K562 (cell line): ENCODE results near the gene ATXN7L1. TPM values are rescaled to one million over a fixed set of nuclear protein-coding genes. Genes with fewer than 3 reads are reported as not detected.

Source experiments
- ATAC-seq: fragments of 200-7000 bp; cut with Tn5 transposase; 3 replicates; pipeline ENCODE4 v1.9.1; 2020; ENCODE audit warnings: moderate library complexity
- BruUV-seq: library from RNA; stranded (reverse); fragments of 400-500 nt; replicated peaks from 2 replicates; lab custom pipeline; 2021; lab: Mats Ljungman, UMichigan
- CTCF ChIA-PET: fragments of 300-600 bp; formaldehyde crosslinking; extraction: SDS; loops from one replicate; lab custom pipeline; 2021; ENCODE audit warnings: low intra/inter-chr PET ratio; lab: Yijun Ruan, JAX
- POLR2A ChIA-PET: fragments of 300-600, 350-650 bp; sonication (Branson Sonifier 250); formaldehyde crosslinking; extraction: SDS; loops from one replicate; lab custom pipeline; 2021; ENCODE audit warnings: antibody characterized with exemption, inconsistent platforms; lab: Yijun Ruan, JAX
- DNase-seq, 4 experiments: peaks; one replicate each; pipeline versions ENCODE4 v3.0.0 to v3.0.0-alpha.2; 2011 to 2018; ENCODE audit warnings: low spot score in 3 of 4, mixed read lengths in 3 of 4; ENCODE audit errors: extremely low read depth in 1 of 4
- FAIRE-seq: peaks from 2 replicates; lab custom pipeline; 2011; peaks lifted over from hg19 to GRCh38; lab: Jason Lieb, UNC
- H2AFZ ChIP-seq: 2 replicates; pipeline ENCODE4 v1.6.0; 2011; ENCODE audit warnings: low read depth, low read length, control low read depth, inconsistent platforms
- H3K27ac ChIP-seq: fragments of 200-600 bp; 3 replicates; pipeline ENCODE4 v1.8.0; 2011; ENCODE audit warnings: low read depth, mild to moderate bottlenecking, control low read depth, inconsistent platforms, low read length, moderate library complexity, mixed read lengths; ENCODE audit errors: extremely low read depth
- H3K27me3 ChIP-seq, 2 experiments: fragments of 300-600 bp in 1 of 2; 2 replicates in 1 of 2; 3 replicates in 1 of 2; pipeline versions ENCODE4 v1.6.0 to v1.8.0; 2011; ENCODE audit warnings: inconsistent platforms in 2 of 2, low read length in 2 of 2, mild to moderate bottlenecking in 1 of 2, mixed read lengths in 1 of 2, moderate library complexity in 1 of 2; ENCODE audit not compliant: control insufficient read depth in 2 of 2, insufficient read depth in 2 of 2
- H3K36me3 ChIP-seq: fragments of 300-600 bp; 3 replicates; pipeline ENCODE4 v1.8.0; 2011; ENCODE audit warnings: mild to moderate bottlenecking, low read length, inconsistent platforms; ENCODE audit not compliant: control insufficient read depth, insufficient read depth
- H3K4me1 ChIP-seq, 2 experiments: fragments of 200-600 bp in 1 of 2; replicated peaks in 1 of 2; 2 replicates in 1 of 2; 3 replicates in 1 of 2; pipeline versions ENCODE4 v1.5.1 to v1.8.0; 2011; ENCODE audit warnings: inconsistent platforms in 2 of 2, low read length in 2 of 2, mild to moderate bottlenecking in 1 of 2, mixed read lengths in 1 of 2, moderate library complexity in 1 of 2; ENCODE audit not compliant: control insufficient read depth in 2 of 2, insufficient read depth in 2 of 2
- H3K4me2 ChIP-seq: 2 replicates; pipeline ENCODE4 v1.6.1; 2011; ENCODE audit warnings: low read length, control low read depth, inconsistent platforms, mixed read lengths; ENCODE audit not compliant: insufficient read depth
- H3K4me3 ChIP-seq: fragments of 200-600 bp; sonication (generic), shearing (Covaris generic); 2 replicates; pipeline ENCODE4 v1.5.1; 2016; ENCODE audit warnings: control low read depth, inconsistent platforms
- H3K79me2 ChIP-seq: fragments of 200-600 bp; 3 replicates; pipeline ENCODE4 v1.8.0; 2011; ENCODE audit warnings: low read length, inconsistent platforms; ENCODE audit not compliant: control insufficient read depth, insufficient read depth
- H3K9ac ChIP-seq, 2 experiments: 2 replicates each; pipeline versions ENCODE4 v1.6.0 to v1.6.1; 2011; ENCODE audit warnings: low read depth in 2 of 2, low read length in 2 of 2, control low read depth in 1 of 2, inconsistent platforms in 1 of 2, mild to moderate bottlenecking in 1 of 2, mixed read lengths in 1 of 2; ENCODE audit not compliant: insufficient read depth in 1 of 2
- H3K9me1 ChIP-seq: one replicate; pipeline ENCODE4 v1.6.0; 2011; ENCODE audit warnings: inconsistent platforms, mild to moderate bottlenecking, low read length, moderate library complexity; ENCODE audit not compliant: control insufficient read depth, insufficient read depth
- H3K9me3 ChIP-seq: replicated peaks from 2 replicates; pipeline ENCODE4 v1.5.1; 2011; ENCODE audit warnings: low read depth, low read length, inconsistent platforms; ENCODE audit not compliant: control insufficient read depth, insufficient read depth
- H4K20me1 ChIP-seq: replicated peaks from 2 replicates; pipeline ENCODE4 v1.6.1; 2011; ENCODE audit warnings: low read length, inconsistent platforms, mixed read lengths; ENCODE audit not compliant: control insufficient read depth, insufficient read depth
- BCOR ChIP-seq: fragments of 450-650 bp; IDR thresholded peaks from 2 replicates; pipeline ENCODE4 v1.6.1; 2016
- CBX3 ChIP-seq, 2 experiments: IDR thresholded peaks; 1 replicate in 1 of 2; 2 replicates in 1 of 2; pipeline ENCODE4 v1.6.1; 2012; ENCODE audit warnings: inconsistent platforms in 2 of 2, low read length in 2 of 2, borderline replicate concordance in 1 of 2, control low read depth in 1 of 2
- KDM1A ChIP-seq, 2 experiments: fragments of 450-650 bp; IDR thresholded peaks; 2 replicates each; pipeline ENCODE4 v1.6.1; 2016; ENCODE audit warnings: mild to moderate bottlenecking in 2 of 2
- LARP7 ChIP-seq: fragments of 450-650 bp; IDR thresholded peaks from 2 replicates; pipeline ENCODE4 v1.6.1; 2016
- RBM25 ChIP-seq: fragments of 200-400 bp; formaldehyde crosslinking; IDR thresholded peaks from 2 replicates; pipeline ENCODE4 v1.6.1; 2018; ENCODE audit warnings: low read length, low read depth, moderate library complexity; ENCODE audit not compliant: severe bottlenecking
- RUNX1 ChIP-seq: sonication (generic); IDR thresholded peaks from 2 replicates; pipeline ENCODE4 v1.6.1; 2016; ENCODE audit warnings: antibody characterized with exemption, low read depth
- TRIM24 ChIP-seq, 2 experiments: fragments of 450-650 bp; IDR thresholded peaks; 2 replicates each; pipeline ENCODE4 v1.6.1; 2016
- TRIM28 ChIP-seq: fragments of 450-650 bp; IDR thresholded peaks from 2 replicates; pipeline ENCODE4 v1.6.1; 2017
- ZNF140 ChIP-seq: fragments of 250-450 bp; sonication (Bioruptor Pico); IDR thresholded peaks from 2 replicates; pipeline ENCODE4 v1.8.0; 2021; ENCODE audit warnings: moderate library complexity, mild to moderate bottlenecking, inconsistent platforms
- ZNF146 ChIP-seq: IDR thresholded peaks from one replicate; pipeline ENCODE4 v1.6.1; 2018; ENCODE audit warnings: missing compliant biosample characterization; ENCODE audit not compliant: unreplicated experiment
- WGBS: fragments of 100-300 bp; shearing (Covaris generic); methylation state at CpG from one replicate; pipeline ENCODE4 v1.1.6; 2016; ENCODE audit warnings: low coverage, mixed read lengths; ENCODE audit not compliant: insufficient coverage; ENCODE audit errors: missing lambda C conversion rate; 5-methylcytosine and 5-hydroxymethylcytosine counted together
- in situ Hi-C: fragments of 300-500 bp; cut with MboI; formaldehyde crosslinking; loops from 4 replicates; pipeline ENCODE4 v1.15.0; 2018; ENCODE audit warnings: inconsistent platforms, mixed read lengths
- intact Hi-C: fragments of 100-400 bp; cut with micrococcal nuclease; formaldehyde crosslinking; loops from 2 replicates; pipeline ENCODE4 v1.14.2; 2022
- polyA plus RNA-seq, 8 experiments: library from polyadenylated mRNA; depleted of rRNA in 4 of 8; stranded (reverse) in 5 of 8; unstranded in 3 of 8; fragments of >200 nt; fragmentation: Nextera tagmentation in 2 of 8; fragmentation: Illumina TruSeq in 1 of 8; extraction: Ambion mirVana in 2 of 8; extraction: Trizol in 1 of 8; gene quantifications; 2 replicates each; pipeline versions ENCODE4 v1.2.1 to v1.2.3, GENCODE V29; 2011 to 2014; ENCODE audit warnings: inconsistent platforms in 1 of 8, missing spikeins in 1 of 8
- total RNA-seq, 7 experiments: library from RNA; depleted of rRNA in 6 of 7; stranded (reverse); fragments of >200 nt in 6 of 7; fragmentation: Illumina TruSeq in 2 of 7; extraction: Trizol in 2 of 7; gene quantifications; 2 replicates each; pipeline versions ENCODE4 v1.2.1 to v1.2.3, GENCODE V29; 2011 to 2021; ENCODE audit warnings: low replicate concordance in 1 of 7

ATXN7L1 gene
- total and polyA plus RNA-seq, 9 of the 15 experiments (the other 6 are each of a cell fraction or from before 2014, with no cell fraction given): 6.6 to 13.7 (median 10.7) TPM

- POLR2A ChIA-PET: no interaction called here
- no peaks in the 10 kb centered on the region for H3K9me3 ChIP-seq
- TF ChIP-seq TRIM24 (IDR thresholded peaks at IDR 0.05) (0 out of 4 replicates have a peak, but pooled peaks of 1 of the 2 experiments have one; percentile 8), RBM25 (peak; percentile 72), ZNF146 (peak; percentile 96), TRIM28 (peak; percentile 49; the same call in 1 of the 2 replicates), RUNX1 (no peak), ZNF140 (CRISPR knock-in tag) (no peak), LARP7 (no peak), KDM1A (IDR thresholded peaks at IDR 0.05) (0 out of 4 replicates have a peak, but pooled peaks of 1 of the 2 experiments have one; percentile 11), BCOR (0 out of 2 replicates have a peak, but pooled peaks have one; percentile 26), CBX3 (IDR thresholded peaks at IDR 0.05; ENCODE audit: borderline replicate concordance in 1 of 2, low read length in 2 of 2) (0 out of 3 replicates have a peak, but pooled peaks of 1 of the 2 experiments have one; percentile 35)
Observed at GRCh38 chr7:105625986-105626385, 250.4 kb downstream of the ATXN7L1 start.

More at GRCh38 chr7:105625986-105626385, 250.4 kb downstream of the ATXN7L1 start:
- Histone ChIP-seq H3K4me1 (no peaks in the 10 kb centered on the region; a peak in 1 of 5 replicates), H3K27ac (no peak overlapping the region), H3K4me3 (no peak overlapping the region), H2AFZ (no peak overlapping the region), H3K4me2 (no peak overlapping the region), H3K9ac (no peak overlapping the region), H3K79me2 (no peaks in the 10 kb centered on the region), H3K27me3 (peaks cover 0 to 17% of the 10 kb centered on the region in 2 experiments; a peak in 1 of 5 replicates), H4K20me1 (no peaks in the 10 kb centered on the region), H3K9me1 (no peaks in the 10 kb centered on the region), H3K36me3 (no peaks in the 10 kb centered on the region)
- DNase-seq (no peak), ATAC-seq (no peak), FAIRE-seq (no peak)
- in situ Hi-C loops (no loop called here), intact Hi-C loops (no loop called here)
- BruUV-seq: no TSS peak
- WGBS: 44% methylated on average over 2 of the region's 2 CpGs
- CTCF ChIA-PET: no interaction called here
